ENCODE measurements around the gene ELMOD3.

Gene ELMOD3

DNA sequence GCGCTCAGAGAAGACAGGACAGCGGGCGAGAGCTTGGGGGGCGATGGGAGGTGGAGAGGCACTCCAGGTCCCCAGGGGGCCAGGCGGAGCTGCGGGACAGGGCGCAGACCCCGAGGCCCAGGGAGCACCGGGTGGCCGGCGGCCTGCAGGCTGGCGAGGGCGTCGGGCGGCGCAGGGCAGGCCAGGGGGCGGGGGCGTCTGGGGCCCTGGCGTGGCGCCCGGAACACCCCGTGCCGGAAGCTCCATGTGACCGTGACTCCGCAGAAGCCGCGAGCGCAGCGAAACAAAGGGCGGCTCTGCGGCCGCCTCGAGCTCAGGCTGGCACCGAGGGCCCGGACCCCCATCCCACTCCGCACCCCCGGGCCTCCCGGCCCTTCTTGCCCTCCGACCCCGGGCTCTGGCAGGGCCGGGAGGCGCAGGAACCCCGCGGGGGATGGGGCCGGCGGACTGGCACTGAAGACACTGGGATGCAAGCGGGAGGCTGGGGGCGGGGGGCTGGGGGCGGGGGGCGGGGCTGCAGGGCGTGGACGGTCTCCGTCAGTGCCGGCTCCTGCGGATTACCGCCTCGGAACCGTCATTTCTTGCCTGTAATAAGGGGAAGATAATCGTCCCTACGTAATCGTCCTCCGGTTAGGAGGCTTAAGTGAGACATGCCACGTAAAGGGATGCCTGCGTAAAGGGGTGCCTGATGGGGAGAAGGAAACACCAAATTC lies 83.1 kb downstream of the ELMOD3 start (continued):
- TF ChIP-seq ZNF157 (tag by site-specific recombination; IDR thresholded peaks at IDR 0.05) (no peak), CTCF (tag by site-specific recombination; IDR thresholded peaks at IDR 0.05) (no peak), ZNF132 (tag by site-specific recombination; IDR thresholded peaks at IDR 0.05; ENCODE audit: borderline replicate concordance) (no peak), ZNF501 (tag by site-specific recombination; IDR thresholded peaks at IDR 0.05) (no peak), ZNF394 (tag by site-specific recombination; IDR thresholded peaks at IDR 0.05; ENCODE audit: borderline replicate concordance) (no peak), ZNF776 (tag by site-specific recombination; IDR thresholded peaks at IDR 0.05; ENCODE audit: borderline replicate concordance) (no peak), ZSCAN4 (tag by site-specific recombination; IDR thresholded peaks at IDR 0.05) (no peak), SP3 (tag by site-specific recombination; IDR thresholded peaks at IDR 0.05) (peak; percentile 46), GFI1B (tag by site-specific recombination; IDR thresholded peaks at IDR 0.05) (no peak), ZNF768 (tag by site-specific recombination; IDR thresholded peaks at IDR 0.05) (no peak), PRDM10 (tag by site-specific recombination; IDR thresholded peaks at IDR 0.05) (no peak), ZNF558 (tag by site-specific recombination; IDR thresholded peaks at IDR 0.05) (no peak), PRDM1 (tag by site-specific recombination; IDR thresholded peaks at IDR 0.05) (no peak), WT1 (tag by site-specific recombination; IDR thresholded peaks at IDR 0.05) (no peak), ZIC2 (tag by site-specific recombination; IDR thresholded peaks at IDR 0.05) (peak; percentile 65), SETDB1 (IDR thresholded peaks at IDR 0.05; ENCODE audit: insufficient read length, low read length) (no peak), ZSCAN30 (tag by site-specific recombination; IDR thresholded peaks at IDR 0.05) (no peak), PRDM6 (tag by site-specific recombination; IDR thresholded peaks at IDR 0.05) (no peak), ZNF114 (tag by site-specific recombination; IDR thresholded peaks at IDR 0.05) (no peak)
- TF ChIP-seq, protein P1, sequence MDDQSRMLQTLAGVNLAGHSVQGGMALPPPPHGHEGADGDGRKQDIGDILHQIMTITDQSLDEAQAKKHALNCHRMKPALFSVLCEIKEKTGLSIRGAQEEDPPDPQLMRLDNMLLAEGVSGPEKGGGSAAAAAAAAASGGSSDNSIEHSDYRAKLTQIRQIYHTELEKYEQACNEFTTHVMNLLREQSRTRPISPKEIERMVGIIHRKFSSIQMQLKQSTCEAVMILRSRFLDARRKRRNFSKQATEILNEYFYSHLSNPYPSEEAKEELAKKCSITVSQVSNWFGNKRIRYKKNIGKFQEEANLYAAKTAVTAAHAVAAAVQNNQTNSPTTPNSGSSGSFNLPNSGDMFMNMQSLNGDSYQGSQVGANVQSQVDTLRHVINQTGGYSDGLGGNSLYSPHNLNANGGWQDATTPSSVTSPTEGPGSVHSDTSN (CRISPR knock-in tag; IDR thresholded peaks at IDR 0.05), result no peak; the same call in 1 of the 2 replicates
- TF ChIP-seq, protein P2, sequence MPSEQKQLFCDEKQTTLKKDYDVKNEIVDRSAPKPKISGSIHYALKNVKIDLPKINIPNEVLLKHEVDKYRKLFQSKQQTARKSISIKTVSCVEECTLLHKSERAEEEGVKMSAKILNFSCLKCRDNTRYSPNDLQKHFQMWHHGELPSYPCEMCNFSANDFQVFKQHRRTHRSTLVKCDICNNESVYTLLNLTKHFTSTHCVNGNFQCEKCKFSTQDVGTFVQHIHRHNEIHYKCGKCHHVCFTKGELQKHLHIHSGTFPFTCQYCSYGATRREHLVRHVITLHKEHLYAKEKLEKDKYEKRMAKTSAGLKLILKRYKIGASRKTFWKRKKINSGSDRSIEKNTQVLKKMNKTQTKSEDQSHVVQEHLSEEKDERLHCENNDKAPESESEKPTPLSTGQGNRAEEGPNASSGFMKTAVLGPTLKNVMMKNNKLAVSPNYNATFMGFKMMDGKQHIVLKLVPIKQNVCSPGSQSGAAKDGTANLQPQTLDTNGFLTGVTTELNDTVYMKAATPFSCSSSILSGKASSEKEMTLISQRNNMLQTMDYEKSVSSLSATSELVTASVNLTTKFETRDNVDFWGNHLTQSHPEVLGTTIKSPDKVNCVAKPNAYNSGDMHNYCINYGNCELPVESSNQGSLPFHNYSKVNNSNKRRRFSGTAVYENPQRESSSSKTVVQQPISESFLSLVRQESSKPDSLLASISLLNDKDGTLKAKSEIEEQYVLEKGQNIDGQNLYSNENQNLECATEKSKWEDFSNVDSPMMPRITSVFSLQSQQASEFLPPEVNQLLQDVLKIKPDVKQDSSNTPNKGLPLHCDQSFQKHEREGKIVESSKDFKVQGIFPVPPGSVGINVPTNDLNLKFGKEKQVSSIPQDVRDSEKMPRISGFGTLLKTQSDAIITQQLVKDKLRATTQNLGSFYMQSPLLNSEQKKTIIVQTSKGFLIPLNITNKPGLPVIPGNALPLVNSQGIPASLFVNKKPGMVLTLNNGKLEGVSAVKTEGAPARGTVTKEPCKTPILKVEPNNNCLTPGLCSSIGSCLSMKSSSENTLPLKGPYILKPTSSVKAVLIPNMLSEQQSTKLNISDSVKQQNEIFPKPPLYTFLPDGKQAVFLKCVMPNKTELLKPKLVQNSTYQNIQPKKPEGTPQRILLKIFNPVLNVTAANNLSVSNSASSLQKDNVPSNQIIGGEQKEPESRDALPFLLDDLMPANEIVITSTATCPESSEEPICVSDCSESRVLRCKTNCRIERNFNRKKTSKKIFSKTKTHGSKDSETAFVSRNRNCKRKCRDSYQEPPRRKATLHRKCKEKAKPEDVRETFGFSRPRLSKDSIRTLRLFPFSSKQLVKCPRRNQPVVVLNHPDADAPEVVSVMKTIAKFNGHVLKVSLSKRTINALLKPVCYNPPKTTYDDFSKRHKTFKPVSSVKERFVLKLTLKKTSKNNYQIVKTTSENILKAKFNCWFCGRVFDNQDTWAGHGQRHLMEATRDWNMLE (tag by site-specific recombination; conservative IDR thresholded peaks at IDR 0.05; ENCODE audit: low read depth), result no peak

Measured in HEK293 (cell line).